K562 (cell line): ENCODE measurements around the gene ORAI3. TPM values are rescaled to one million over a fixed set of nuclear protein-coding genes. Genes with fewer than 3 reads are reported as not detected.
A peak's percentile ranks its signal among the peaks of the same experiment; 100 is the strongest.

Source experiments
- FOSL1 ChIP-seq: fragments of 200-800 bp; sonication (Bioruptor generic); conservative IDR thresholded peaks from 2 replicates; pipeline ENCODE4 v1.6.1; 2016; ENCODE audit warnings: missing genetic modification characterization, missing compliant biosample characterization
- GABPA ChIP-seq: fragments of 200-800 bp; sonication (Bioruptor generic); conservative IDR thresholded peaks from 2 replicates; pipeline ENCODE4 v1.6.1; 2016; ENCODE audit warnings: low read depth, missing genetic modification characterization, missing compliant biosample characterization
- GATAD2B ChIP-seq: fragments of 450-650 bp; IDR thresholded peaks from 2 replicates; pipeline ENCODE4 v1.6.1; 2017; ENCODE audit warnings: mild to moderate bottlenecking, borderline replicate concordance
- HDAC2 ChIP-seq: fragments of 450-650 bp; IDR thresholded peaks from 2 replicates; pipeline ENCODE4 v1.6.1; 2016; ENCODE audit warnings: mild to moderate bottlenecking
- ILK ChIP-seq: fragments of 450-650 bp; IDR thresholded peaks from 2 replicates; pipeline ENCODE4 v1.6.1; 2016; ENCODE audit warnings: missing genetic modification characterization, low read depth, mild to moderate bottlenecking, missing compliant biosample characterization, moderate library complexity, borderline replicate concordance
- NUFIP1 ChIP-seq: fragments of 450-650 bp; IDR thresholded peaks from 2 replicates; pipeline ENCODE4 v1.6.1; 2018; ENCODE audit not compliant: partially characterized antibody
- RBFOX2 ChIP-seq: fragments of 200-400 bp; formaldehyde crosslinking; IDR thresholded peaks from 2 replicates; pipeline ENCODE4 v1.6.1; 2017; ENCODE audit warnings: low read depth, mild to moderate bottlenecking, low read length, moderate library complexity
- SMARCE1 ChIP-seq: fragments of 450-650 bp; IDR thresholded peaks from 2 replicates; pipeline ENCODE4 v1.7.1; 2016; ENCODE audit warnings: mild to moderate bottlenecking
- SP1 ChIP-seq: sonication (generic); formaldehyde crosslinking; IDR thresholded peaks from 2 replicates; pipeline ENCODE4 v1.8.1; 2022; ENCODE audit warnings: mild to moderate bottlenecking, missing genetic modification reagents
- polyA plus RNA-seq, 8 experiments: library from polyadenylated mRNA; depleted of rRNA in 4 of 8; stranded (reverse) in 5 of 8; unstranded in 3 of 8; fragments of >200 nt; fragmentation: Nextera tagmentation in 2 of 8; fragmentation: Illumina TruSeq in 1 of 8; extraction: Ambion mirVana in 2 of 8; extraction: Trizol in 1 of 8; gene quantifications; 2 replicates each; pipeline versions ENCODE4 v1.2.1 to v1.2.3, GENCODE V29; 2011 to 2014; ENCODE audit warnings: inconsistent platforms in 1 of 8, missing spikeins in 1 of 8
- total RNA-seq, 7 experiments: library from RNA; depleted of rRNA in 6 of 7; stranded (reverse); fragments of >200 nt in 6 of 7; fragmentation: Illumina TruSeq in 2 of 7; extraction: Trizol in 2 of 7; gene quantifications; 2 replicates each; pipeline versions ENCODE4 v1.2.1 to v1.2.3, GENCODE V29; 2011 to 2021; ENCODE audit warnings: low replicate concordance in 1 of 7
- TF ChIP-seq, protein P1 (sequence below): fragments of 450-650 bp; formaldehyde crosslinking; IDR thresholded peaks from 2 replicates; pipeline ENCODE4 v1.4.0; 2020; ENCODE audit warnings: mild to moderate bottlenecking, mixed read lengths
- TF ChIP-seq, protein P2 (sequence below): fragments of 450-650 bp; IDR thresholded peaks from 2 replicates; pipeline ENCODE4 v1.6.1; 2017; ENCODE audit warnings: antibody characterized with exemption, mild to moderate bottlenecking
- TF ChIP-seq, protein P3 (sequence below): fragments of 450-650 bp; IDR thresholded peaks from 2 replicates; pipeline ENCODE4 v1.6.1; 2016; ENCODE audit warnings: low read depth
- TF ChIP-seq, protein P4 (sequence below): sonication (generic); formaldehyde crosslinking; IDR thresholded peaks from 2 replicates; pipeline ENCODE4 v1.9.0; 2022; ENCODE audit warnings: mild to moderate bottlenecking, missing genetic modification reagents

ORAI3 gene
- total and polyA plus RNA-seq, 9 of the 15 experiments (the other 6 are each of a cell fraction or from before 2014, with no cell fraction given): 4.9 to 23.3 (median 14.1) TPM

DNA sequence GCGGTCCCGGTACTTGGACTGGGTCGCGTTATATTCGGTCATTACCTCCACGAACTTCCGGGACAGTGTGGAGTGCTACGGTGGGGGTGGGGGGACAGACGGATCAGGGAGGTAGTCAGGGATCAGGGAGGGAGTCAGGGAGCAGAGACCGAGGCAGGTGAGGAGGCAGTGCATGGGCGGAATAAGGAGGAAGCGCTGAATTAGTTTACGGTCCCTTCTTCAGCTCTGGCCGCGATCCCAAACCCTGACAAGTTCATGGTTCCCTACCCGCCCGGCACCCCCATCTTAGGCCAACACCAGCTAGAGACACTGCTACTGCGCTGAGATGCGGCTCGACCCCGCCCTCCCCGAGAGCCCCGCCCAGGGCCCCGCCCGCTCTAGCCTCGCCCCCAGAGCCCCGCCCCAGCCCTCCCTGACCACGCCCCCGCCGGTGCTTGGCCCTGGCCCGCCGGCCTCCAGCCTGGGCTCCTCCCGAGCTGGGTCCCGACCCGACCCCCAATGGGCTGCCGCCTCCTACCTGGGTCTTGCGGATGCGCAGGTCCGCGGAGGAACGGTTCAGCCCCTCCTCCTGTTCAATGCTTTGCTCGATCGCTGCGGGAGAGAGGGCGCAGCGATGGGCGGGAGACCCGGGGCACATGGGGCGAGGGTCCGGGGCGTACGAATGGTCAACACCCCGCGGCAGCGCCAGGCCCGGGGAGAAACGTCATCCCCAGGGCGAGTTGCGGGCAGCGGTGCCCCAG is 48.3 kb downstream of the ORAI3 start (continued):
- TF ChIP-seq, protein P1, sequence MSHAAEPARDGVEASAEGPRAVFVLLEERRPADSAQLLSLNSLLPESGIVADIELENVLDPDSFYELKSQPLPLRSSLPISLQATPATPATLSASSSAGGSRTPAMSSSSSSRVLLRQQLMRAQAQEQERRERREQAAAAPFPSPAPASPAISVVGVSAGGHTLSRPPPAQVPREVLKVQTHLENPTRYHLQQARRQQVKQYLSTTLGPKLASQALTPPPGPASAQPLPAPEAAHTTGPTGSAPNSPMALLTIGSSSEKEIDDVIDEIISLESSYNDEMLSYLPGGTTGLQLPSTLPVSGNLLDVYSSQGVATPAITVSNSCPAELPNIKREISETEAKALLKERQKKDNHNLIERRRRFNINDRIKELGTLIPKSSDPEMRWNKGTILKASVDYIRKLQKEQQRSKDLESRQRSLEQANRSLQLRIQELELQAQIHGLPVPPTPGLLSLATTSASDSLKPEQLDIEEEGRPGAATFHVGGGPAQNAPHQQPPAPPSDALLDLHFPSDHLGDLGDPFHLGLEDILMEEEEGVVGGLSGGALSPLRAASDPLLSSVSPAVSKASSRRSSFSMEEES (CRISPR knock-in tag): no peak
- TF ChIP-seq, protein P2, sequence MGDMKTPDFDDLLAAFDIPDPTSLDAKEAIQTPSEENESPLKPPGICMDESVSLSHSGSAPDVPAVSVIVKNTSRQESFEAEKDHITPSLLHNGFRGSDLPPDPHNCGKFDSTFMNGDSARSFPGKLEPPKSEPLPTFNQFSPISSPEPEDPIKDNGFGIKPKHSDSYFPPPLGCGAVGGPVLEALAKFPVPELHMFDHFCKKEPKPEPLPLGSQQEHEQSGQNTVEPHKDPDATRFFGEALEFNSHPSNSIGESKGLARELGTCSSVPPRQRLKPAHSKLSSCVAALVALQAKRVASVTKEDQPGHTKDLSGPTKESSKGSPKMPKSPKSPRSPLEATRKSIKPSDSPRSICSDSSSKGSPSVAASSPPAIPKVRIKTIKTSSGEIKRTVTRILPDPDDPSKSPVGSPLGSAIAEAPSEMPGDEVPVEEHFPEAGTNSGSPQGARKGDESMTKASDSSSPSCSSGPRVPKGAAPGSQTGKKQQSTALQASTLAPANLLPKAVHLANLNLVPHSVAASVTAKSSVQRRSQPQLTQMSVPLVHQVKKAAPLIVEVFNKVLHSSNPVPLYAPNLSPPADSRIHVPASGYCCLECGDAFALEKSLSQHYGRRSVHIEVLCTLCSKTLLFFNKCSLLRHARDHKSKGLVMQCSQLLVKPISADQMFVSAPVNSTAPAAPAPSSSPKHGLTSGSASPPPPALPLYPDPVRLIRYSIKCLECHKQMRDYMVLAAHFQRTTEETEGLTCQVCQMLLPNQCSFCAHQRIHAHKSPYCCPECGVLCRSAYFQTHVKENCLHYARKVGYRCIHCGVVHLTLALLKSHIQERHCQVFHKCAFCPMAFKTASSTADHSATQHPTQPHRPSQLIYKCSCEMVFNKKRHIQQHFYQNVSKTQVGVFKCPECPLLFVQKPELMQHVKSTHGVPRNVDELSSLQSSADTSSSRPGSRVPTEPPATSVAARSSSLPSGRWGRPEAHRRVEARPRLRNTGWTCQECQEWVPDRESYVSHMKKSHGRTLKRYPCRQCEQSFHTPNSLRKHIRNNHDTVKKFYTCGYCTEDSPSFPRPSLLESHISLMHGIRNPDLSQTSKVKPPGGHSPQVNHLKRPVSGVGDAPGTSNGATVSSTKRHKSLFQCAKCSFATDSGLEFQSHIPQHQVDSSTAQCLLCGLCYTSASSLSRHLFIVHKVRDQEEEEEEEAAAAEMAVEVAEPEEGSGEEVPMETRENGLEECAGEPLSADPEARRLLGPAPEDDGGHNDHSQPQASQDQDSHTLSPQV: no peak
- TF ChIP-seq SMARCE1 (0 out of 2 replicates have a peak, but pooled peaks have one; percentile 20), FOSL1 (no peak), RBFOX2 (peak; percentile 81), NUFIP1 (no peak), ILK (no peak), GATAD2B (no peak), HDAC2 (0 out of 2 replicates have a peak, but pooled peaks have one; percentile 14), SP1 (CRISPR knock-in tag) (no peak), GABPA (tag) (peak; percentile 73)
- TF ChIP-seq, protein P3, sequence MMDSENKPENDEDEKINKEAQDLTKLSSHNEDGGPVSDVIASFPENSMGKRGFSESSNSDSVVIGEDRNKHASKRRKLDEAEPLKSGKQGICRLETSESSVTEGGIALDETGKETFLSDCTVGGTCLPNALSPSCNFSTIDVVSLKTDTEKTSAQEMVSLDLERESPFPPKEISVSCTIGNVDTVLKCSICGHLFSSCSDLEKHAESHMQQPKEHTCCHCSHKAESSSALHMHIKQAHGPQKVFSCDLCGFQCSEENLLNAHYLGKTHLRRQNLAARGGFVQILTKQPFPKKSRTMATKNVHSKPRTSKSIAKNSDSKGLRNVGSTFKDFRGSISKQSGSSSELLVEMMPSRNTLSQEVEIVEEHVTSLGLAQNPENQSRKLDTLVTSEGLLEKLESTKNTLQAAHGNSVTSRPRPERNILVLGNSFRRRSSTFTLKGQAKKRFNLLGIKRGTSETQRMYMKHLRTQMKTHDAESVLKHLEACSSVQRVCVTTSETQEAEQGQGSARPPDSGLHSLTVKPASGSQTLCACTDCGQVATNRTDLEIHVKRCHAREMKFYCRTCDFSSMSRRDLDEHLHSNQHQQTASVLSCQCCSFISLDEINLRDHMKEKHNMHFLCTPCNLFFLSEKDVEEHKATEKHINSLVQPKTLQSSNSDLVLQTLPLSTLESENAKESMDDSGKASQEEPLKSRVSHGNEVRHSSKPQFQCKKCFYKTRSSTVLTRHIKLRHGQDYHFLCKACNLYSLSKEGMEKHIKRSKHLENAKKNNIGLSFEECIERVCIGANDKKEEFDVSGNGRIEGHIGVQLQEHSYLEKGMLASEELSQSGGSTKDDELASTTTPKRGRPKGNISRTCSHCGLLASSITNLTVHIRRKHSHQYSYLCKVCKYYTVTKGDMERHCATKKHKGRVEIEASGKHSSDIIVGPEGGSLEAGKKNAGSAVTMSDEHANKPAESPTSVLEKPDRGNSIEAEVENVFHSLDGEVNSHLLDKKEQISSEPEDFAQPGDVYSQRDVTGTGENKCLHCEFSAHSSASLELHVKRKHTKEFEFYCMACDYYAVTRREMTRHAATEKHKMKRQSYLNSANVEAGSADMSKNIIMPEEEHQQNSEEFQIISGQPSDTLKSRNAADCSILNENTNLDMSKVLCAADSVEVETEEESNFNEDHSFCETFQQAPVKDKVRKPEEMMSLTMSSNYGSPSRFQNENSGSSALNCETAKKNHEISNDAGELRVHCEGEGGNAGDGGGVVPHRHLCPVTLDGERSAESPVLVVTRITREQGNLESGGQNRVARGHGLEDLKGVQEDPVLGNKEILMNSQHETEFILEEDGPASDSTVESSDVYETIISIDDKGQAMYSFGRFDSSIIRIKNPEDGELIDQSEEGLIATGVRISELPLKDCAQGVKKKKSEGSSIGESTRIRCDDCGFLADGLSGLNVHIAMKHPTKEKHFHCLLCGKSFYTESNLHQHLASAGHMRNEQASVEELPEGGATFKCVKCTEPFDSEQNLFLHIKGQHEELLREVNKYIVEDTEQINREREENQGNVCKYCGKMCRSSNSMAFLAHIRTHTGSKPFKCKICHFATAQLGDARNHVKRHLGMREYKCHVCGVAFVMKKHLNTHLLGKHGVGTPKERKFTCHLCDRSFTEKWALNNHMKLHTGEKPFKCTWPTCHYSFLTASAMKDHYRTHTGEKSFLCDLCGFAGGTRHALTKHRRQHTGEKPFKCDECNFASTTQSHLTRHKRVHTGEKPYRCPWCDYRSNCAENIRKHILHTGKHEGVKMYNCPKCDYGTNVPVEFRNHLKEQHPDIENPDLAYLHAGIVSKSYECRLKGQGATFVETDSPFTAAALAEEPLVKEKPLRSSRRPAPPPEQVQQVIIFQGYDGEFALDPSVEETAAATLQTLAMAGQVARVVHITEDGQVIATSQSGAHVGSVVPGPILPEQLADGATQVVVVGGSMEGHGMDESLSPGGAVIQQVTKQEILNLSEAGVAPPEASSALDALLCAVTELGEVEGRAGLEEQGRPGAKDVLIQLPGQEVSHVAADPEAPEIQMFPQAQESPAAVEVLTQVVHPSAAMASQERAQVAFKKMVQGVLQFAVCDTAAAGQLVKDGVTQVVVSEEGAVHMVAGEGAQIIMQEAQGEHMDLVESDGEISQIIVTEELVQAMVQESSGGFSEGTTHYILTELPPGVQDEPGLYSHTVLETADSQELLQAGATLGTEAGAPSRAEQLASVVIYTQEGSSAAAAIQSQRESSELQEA: peak; percentile 85
- TF ChIP-seq, protein P4, sequence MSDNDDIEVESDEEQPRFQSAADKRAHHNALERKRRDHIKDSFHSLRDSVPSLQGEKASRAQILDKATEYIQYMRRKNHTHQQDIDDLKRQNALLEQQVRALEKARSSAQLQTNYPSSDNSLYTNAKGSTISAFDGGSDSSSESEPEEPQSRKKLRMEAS (CRISPR knock-in tag): peak; percentile 29; the same call in 1 of the 2 replicates
